Medulla oblongata (tissue), 1 donor: ENCODE measurements around the gene DDB1.
A peak's percentile ranks its signal among the peaks of the same experiment; 100 is the strongest.
"Not testable (repeated sequence)": the region's sequence is repeated elsewhere in the genome, so short reads cannot be mapped to it uniquely, and the experiment has no call there.

Experiments used
- DNase-seq: peaks from one replicate; pipeline ENCODE4 v3.0.0-alpha.2; 2015; ENCODE audit errors: extremely low spot score

The DDB1 gene

GRCh38 chr11:61270354-61271076, 62.4 kb downstream of the DDB1 start:
- no peak for DNase-seq

DNA sequence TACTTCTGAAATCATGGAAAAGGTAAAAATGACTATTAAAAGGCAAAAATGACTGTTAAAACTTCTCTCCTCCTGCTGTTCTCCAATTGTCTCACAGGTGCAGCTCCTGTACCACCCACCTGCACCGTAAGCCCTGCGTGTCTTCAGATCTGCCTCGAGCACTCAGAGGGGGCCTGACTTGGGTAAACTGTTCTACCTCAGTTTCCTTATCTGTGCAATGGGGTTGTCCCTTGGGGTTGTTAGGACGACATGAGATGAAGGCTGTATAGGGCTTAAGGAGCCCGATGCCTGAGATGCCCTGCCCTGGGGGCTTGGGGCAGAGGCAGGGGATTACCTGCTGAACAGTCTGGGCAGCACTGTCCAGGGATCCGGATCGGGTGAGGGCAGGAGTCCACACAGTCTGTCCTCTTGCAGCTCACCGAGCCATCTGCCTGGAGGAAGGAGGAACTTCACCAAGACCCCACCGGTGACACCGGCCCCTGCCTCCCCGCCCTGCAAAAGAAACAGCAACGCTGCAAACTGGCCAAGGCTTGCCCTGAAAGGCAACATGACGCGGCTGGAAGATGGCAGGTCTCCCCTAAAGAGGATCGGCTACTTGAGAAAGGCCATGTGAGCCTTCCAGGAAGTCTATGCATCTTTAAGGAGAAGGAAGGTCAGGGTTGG, 64.2 kb downstream of the DDB1 start:
- DNase-seq = no peak

DNA sequence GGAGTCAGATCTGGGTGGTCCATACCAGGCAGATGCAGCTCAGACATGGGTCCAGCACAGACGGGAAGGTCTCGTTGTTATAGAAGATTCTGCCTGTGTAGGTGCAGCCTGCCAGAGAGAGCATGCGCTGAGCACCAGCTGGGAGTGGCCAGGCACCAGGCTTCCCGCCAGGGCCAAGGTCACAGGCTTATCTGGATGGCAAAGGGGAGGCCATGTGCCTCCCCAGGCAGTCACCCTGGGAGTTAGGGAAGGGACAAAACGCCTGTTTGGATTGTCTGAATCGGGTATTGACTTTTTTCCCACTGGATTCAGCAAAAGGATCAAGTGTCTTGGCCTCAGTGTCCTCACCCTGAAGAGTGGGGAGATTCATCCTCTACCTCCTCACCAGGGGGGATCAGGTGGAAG, 65.5 kb downstream of the DDB1 start:
- DNase-seq = no peak

- no peak for DNase-seq
Observed at GRCh38 chr11:61266602-61267001, 66.3 kb downstream of the DDB1 start.

DNA sequence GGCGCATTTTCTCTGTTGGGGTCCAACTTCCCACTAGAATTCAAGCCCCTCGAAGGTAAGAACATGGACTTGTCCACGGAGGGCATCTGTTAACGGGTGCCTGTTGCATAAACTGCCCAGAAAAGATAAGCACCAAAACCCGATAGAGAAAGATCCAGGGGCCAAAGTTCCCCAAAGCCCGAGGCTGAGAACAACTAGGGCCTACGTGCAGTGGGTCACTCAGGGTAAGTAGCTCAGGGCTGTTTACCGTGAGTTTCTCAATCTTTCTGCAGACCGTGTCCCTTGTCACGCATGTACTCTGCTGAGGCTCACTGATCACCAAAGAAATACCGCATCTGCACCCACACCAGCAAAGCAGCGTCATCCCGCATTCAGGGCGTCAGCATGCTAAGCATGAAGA, 67.5 kb downstream of the DDB1 start:
- DNase-seq = no peak

GRCh38 chr11:61264795-61265194, 68.1 kb downstream of the DDB1 start:
- DNase-seq = no peak

GRCh38 chr11:61264371-61264770, 68.5 kb downstream of the DDB1 start:
- DNase-seq = no peak

- no peak for DNase-seq
Observed at GRCh38 chr11:61259363-61259762, 73.5 kb downstream of the DDB1 start.

- DNase-seq = no peak
Observed at GRCh38 chr11:61258546-61258945, 74.4 kb downstream of the DDB1 start.

DNA sequence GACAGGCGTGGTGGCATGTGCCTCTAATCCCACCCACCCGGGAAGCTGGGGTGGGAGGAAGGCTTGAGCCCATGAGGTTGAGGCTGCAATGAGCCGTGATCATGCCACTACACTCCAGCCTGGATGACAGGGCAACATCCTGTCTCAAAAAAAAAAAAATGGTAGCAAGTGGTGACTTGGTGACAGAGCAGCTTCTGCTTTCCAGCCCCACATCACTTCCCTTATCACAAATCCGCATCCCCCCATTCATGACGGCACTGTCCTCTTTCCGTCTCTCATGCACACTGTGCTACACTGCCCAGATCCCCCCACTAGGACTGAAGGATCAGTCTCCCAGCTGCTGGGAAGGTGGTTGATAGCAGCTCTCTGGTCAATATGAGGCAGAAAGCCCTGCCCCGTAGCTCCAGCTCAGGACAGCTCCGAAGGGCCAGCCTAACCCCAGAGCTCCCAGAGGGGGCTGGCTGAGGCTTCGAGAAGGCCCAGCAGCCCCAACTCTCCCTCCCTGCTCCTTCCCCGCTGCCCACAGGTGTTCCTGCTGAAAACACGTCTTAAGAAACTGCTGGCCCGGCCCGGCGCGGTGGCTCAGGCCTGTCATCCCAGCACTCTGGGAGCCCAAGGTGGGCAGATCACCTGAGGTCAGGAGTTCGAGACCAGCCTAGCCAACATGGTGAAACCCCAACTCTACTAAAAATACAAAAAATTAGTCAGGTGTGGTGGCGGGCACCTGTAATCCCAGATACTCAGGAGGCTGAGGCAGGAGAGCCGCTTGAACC, 76.0 kb downstream of the DDB1 start:
- DNase-seq = no peak

DNA sequence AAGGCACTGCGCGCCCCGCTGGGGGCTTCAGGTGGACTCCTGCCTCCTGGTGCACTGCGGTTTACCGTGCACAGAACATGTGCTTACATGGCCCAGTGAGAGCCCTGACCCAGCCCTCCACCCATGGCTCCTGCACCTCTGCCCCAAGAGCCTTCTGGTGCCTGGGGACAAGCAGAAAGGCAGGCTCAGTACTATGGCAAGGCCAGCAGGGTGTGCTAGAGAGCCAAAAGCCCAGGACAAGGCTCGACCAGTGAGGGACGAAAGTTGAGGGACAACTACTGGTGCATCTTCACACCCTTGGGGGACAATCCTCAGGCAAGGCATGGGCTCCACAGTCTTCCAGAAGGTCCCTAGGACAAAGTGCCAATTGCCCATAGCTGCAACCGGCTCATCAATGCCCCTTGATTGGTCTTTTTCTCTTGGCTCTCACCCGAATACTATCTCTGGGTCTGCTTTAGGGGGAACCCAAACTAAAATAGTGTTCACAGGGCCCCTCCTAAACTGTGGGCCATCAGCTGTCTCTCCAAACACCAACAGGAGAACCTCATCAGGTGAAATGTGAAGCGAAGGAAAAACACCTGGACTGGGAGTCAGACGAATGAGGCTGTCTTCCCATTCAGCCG, 78.4 kb downstream of the DDB1 start:
- peak; percentile 68 for DNase-seq

DNA sequence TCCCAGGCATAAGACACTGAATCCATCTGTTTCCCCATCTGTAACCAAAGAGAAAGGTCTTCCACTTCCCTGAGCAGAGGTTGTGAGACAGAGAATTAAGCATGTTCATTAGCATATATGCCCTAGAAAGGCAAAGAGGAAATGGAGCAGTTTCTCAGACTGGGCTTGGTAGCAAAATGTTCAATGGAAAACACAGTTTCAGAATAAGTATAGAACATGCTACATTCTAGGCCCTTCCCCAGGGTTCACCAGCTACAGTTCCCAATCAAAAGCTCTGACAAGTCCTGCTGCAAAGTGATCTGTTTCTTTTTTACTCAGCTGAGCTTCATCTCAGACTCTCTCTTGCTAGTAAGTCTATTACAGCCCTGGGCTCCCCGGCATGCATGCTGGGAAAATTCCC, 80.6 kb downstream of the DDB1 start:
- not testable (repeated sequence) for DNase-seq

GRCh38 chr11:61250796-61251765, 81.8 kb downstream of the DDB1 start:
- not testable (repeated sequence) for DNase-seq
